ENCODE results near the gene OR1Q1. TPM values are rescaled to one million over a fixed set of nuclear protein-coding genes. Genes with fewer than 3 reads are reported as not detected.

The OR1Q1 gene
- total RNA-seq, 2 experiments from 2014 or later, result not detected

Other genes with a start within 250 kb of the OR1Q1 start
- not detected for gene PTGS1, start 243.7 kb upstream of the OR1Q1 start, total RNA-seq
- gene OR1J1, start 136.8 kb upstream of the OR1Q1 start, total RNA-seq, result not detected
- gene OR1J2, start 103.9 kb upstream of the OR1Q1 start, total RNA-seq, result not detected
- not detected for gene OR1J4, start 95.6 kb upstream of the OR1Q1 start, total RNA-seq
- not detected for gene OR1N1, start 87.4 kb upstream of the OR1Q1 start, total RNA-seq
- not detected for gene OR1N2, start 61.6 kb upstream of the OR1Q1 start, total RNA-seq
- not detected for gene OR1L8, start 31.4 kb upstream of the OR1Q1 start, total RNA-seq
- gene OR1B1, start 42.9 kb downstream of the OR1Q1 start, total RNA-seq, result not detected
- not detected for gene OR1L1, start 47.0 kb downstream of the OR1Q1 start, total RNA-seq
- not detected for gene OR1L3, start 60.4 kb downstream of the OR1Q1 start, total RNA-seq
- not detected for gene OR1L4, start 109.3 kb downstream of the OR1Q1 start, total RNA-seq
- gene OR1L6, start 127.6 kb downstream of the OR1Q1 start, total RNA-seq, result not detected
- gene OR5C1, start 174.2 kb downstream of the OR1Q1 start, total RNA-seq, result not detected
- gene OR1K1, start 185.4 kb downstream of the OR1Q1 start, total RNA-seq, result not detected
- gene PDCL, start 213.8 kb downstream of the OR1Q1 start, total RNA-seq, result 10 to 100 TPM; 19.5 to 19.6 TPM

Measured in activated naive CD4-positive, alpha-beta T cell treated with anti-CD3 and anti-CD28 coated beads for 36 hours (primary cell).